Measurements from ENCODE around the gene DGCR8. TPM values are rescaled to one million over a fixed set of nuclear protein-coding genes. Genes with fewer than 3 reads are reported as not detected.

Gene DGCR8
- total and polyA plus RNA-seq, 2 of the 4 experiments (the other 2 are of a cell fraction) = 16.7 to 25.3 TPM

DNA sequence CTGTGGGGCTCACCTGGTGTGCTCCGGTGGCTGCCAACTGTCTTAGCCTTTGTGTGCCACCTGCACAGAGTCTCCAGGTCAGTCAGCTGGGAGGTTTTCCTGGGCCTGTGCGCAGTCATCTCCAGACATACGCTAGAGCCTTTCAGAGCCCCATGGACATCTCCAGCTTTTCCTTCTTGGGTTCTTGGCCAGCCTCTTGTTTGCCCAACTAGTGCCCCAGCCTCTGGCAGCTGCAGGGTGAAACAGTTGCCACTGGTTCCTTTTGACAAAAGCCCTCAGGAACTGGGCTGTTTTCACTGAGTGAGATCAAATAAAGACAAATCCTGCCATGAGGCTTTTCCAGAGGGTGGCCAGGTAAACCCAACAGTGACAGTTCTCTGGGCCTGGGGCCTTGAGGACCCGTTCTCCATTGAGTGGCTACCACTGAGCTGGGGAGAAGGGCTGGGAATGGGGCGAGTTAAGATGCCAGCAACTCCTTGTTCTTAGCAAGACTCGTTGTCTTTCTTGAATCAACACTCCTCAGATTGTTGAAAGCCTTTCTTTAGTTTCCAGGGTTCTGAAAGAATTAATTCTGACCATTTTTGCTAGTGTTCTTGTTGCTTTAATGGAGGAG lies 19.2 kb downstream of the DGCR8 start:
- no peaks in the 10 kb centered on the region for H3K9me1 ChIP-seq (ENCODE audit: insufficient read depth, low read length)
- H3K4me2 ChIP-seq (ENCODE audit: low read depth, low read length) = no peak overlapping the region
- DNase-seq (no peak), ATAC-seq (ENCODE audit: low read depth) (no peak)
- no peak for TF ChIP-seq SMC3 (IDR thresholded peaks at IDR 0.05; ENCODE audit: low read depth, low read length)
- TF ChIP-seq MXI1 (IDR thresholded peaks at IDR 0.05; ENCODE audit: borderline replicate concordance, low read depth, low read length) = no peak
- TF ChIP-seq RFX5 (IDR thresholded peaks at IDR 0.05; ENCODE audit: low read depth, low read length) = no peak
- TF ChIP-seq CHD1 (IDR thresholded peaks at IDR 0.05; ENCODE audit: low read depth, low read length) = no peak
- TF ChIP-seq, protein P1, sequence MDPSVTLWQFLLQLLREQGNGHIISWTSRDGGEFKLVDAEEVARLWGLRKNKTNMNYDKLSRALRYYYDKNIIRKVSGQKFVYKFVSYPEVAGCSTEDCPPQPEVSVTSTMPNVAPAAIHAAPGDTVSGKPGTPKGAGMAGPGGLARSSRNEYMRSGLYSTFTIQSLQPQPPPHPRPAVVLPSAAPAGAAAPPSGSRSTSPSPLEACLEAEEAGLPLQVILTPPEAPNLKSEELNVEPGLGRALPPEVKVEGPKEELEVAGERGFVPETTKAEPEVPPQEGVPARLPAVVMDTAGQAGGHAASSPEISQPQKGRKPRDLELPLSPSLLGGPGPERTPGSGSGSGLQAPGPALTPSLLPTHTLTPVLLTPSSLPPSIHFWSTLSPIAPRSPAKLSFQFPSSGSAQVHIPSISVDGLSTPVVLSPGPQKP (IDR thresholded peaks at IDR 0.05; ENCODE audit: borderline replicate concordance, low read depth, low read length) = no peak
- no peak overlapping the region for H2BK15ac ChIP-seq (ENCODE audit: low read depth, low read length)
- H3K36me3 ChIP-seq (ENCODE audit: control insufficient read depth, insufficient read depth, low read length) = peaks cover 56% of the 10 kb centered on the region
- no peak overlapping the region for H2AK9ac ChIP-seq (replicated peaks; ENCODE audit: low read depth, low read length, poor library complexity)
- dilution Hi-C loops (cut with HindIII; ENCODE audit: low sequenced_read_pairs, unreplicated experiment) = no loop called here
- H3K4me1 ChIP-seq (ENCODE audit: control insufficient read depth, insufficient read depth, low read length) = no peaks in the 10 kb centered on the region
- H4K91ac ChIP-seq (ENCODE audit: insufficient read depth, low read depth, low read length) = no peak overlapping the region
- H3K27ac ChIP-seq (ENCODE audit: insufficient read depth, low read length) = no peak overlapping the region
- BruUV-seq (replicated peaks) = no TSS peak
- H3K9me3 ChIP-seq (ENCODE audit: control insufficient read depth, insufficient read depth, low read length) = no peaks in the 10 kb centered on the region
- no peak overlapping the region for H3K4me3 ChIP-seq (ENCODE audit: insufficient read depth, low read depth, low read length)
- ChIA-PET POLR2A (ENCODE audit: unreplicated experiment) (no interaction called here), CTCF (interaction anchor here (0.6 kb wide), 1 partner anchor 86 kb away, joined by 5 read pairs; no protein-coding TSS in a partner anchor)
- H3K23ac ChIP-seq (ENCODE audit: low read depth, low read length) = no peak overlapping the region
- H4K20me1 ChIP-seq (ENCODE audit: insufficient read depth, low read length) = peaks cover 19% of the 10 kb centered on the region
- no peak overlapping the region for H2BK120ac ChIP-seq (ENCODE audit: low read depth, low read length)
- H3K18ac ChIP-seq (ENCODE audit: low read depth, low read length) = no peak overlapping the region
- in situ Hi-C loops (cut with MboI; ENCODE audit: low sequenced_read_pairs) = no loop called here
- H3K4ac ChIP-seq (ENCODE audit: low read depth, low read length) = no peak overlapping the region
- no peak overlapping the region for H4K5ac ChIP-seq (ENCODE audit: low read depth, low read length)
- no peak overlapping the region for H2AK5ac ChIP-seq (ENCODE audit: low read depth, low read length)
- no peak overlapping the region for H3K9ac ChIP-seq (ENCODE audit: low read depth, low read length)
- intact Hi-C loops (cut with micrococcal nuclease) = no loop called here
- no peak overlapping the region for H2BK20ac ChIP-seq (ENCODE audit: low read depth, low read length)
- no peak overlapping the region for H3K14ac ChIP-seq (replicated peaks; ENCODE audit: low read depth, low read length)
- no peaks in the 10 kb centered on the region for H3K27me3 ChIP-seq (ENCODE audit: control insufficient read depth, insufficient read depth, low read length)
- no peak overlapping the region for H3K56ac ChIP-seq (ENCODE audit: extremely low read depth, insufficient read depth, low read length)
- H2BK5ac ChIP-seq (ENCODE audit: low read depth, low read length, poor library complexity, severe bottlenecking) = no peak overlapping the region
- peaks cover 23 to 68% of the 10 kb centered on the region in 2 experiments for H3K79me1 ChIP-seq (ENCODE audit: low read depth in 1 of 2, low read length in 2 of 2)
- no peak overlapping the region for H4K8ac ChIP-seq (ENCODE audit: low read depth in 2 of 2, low read length in 2 of 2)
- H2AFZ ChIP-seq (replicated peaks; ENCODE audit: low read length, poor library complexity) = no peak overlapping the region
- 100% methylated on average over 3 of the region's 6 CpGs; no CpG with 5 or more reads in 1 of the 2 experiments for WGBS, 2 experiments (ENCODE audit: extremely low coverage in 2 of 2, insufficient read length in 1 of 2)
